ENCODE measurements around the gene INTS7.

DNA sequence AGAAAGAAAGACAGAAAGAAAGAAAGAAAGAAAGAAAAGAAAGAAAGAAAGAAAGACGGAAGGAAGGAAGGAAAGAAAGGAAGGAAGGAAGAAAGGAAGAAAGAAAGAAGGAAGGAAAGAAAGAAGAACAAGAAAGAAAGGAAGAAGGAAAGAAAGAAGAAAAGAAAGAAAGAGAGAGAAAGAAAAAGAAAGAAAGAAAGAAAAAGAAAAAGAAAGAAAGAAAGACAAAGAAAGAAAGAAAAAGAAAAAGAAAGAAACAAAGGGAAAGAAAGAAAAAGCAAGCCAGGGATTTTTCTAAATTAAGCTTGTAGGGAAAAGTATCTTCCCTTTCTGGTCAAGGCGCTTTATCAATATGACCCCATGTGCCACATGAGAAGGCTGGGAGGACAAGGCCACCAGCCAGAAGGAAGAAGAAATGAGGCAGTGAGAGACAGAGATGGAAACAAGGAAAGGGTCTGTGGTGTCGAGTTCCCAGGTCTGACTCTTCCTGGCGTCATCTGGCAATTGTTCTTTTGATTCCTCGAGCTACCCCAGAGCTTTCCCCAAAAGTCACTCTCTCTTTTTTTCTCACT is 116.4 kb downstream of the INTS7 start:
- TF ChIP-seq, protein P1, sequence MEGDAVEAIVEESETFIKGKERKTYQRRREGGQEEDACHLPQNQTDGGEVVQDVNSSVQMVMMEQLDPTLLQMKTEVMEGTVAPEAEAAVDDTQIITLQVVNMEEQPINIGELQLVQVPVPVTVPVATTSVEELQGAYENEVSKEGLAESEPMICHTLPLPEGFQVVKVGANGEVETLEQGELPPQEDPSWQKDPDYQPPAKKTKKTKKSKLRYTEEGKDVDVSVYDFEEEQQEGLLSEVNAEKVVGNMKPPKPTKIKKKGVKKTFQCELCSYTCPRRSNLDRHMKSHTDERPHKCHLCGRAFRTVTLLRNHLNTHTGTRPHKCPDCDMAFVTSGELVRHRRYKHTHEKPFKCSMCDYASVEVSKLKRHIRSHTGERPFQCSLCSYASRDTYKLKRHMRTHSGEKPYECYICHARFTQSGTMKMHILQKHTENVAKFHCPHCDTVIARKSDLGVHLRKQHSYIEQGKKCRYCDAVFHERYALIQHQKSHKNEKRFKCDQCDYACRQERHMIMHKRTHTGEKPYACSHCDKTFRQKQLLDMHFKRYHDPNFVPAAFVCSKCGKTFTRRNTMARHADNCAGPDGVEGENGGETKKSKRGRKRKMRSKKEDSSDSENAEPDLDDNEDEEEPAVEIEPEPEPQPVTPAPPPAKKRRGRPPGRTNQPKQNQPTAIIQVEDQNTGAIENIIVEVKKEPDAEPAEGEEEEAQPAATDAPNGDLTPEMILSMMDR (IDR thresholded peaks at IDR 0.05): no peak
- no peak for TF ChIP-seq POLR2A (IDR thresholded peaks at IDR 0.05)
